Activated effector memory CD4-positive, alpha-beta T cell treated with Interleukin-2 at 50 U/mL for 16 hours (primary cell): ENCODE results near the gene BRINP2.

Experiments used
- DNase-seq: peaks from one replicate; pipeline ENCODE4 v3.0.0-alpha.2; 2020

Gene BRINP2

DNA sequence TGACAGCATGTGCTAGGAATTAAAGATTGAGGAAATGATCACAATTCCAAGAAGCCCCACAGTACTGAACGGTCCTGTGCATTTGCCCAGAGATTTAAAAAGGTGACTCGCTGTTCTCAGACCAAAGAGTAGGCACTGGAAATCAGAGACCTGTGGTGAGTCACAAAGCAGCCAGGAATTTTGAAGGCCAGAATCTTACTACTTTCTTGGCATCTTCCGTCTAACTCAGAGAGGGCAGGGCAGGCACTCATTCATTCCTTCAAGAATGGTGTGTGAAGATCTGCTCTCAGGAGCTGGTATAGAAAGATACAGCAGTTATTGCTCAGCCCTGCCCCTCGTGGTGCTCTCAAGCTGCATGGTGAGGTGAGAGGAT is 57.9 kb downstream of the BRINP2 start:
- no peak for DNase-seq

DNA sequence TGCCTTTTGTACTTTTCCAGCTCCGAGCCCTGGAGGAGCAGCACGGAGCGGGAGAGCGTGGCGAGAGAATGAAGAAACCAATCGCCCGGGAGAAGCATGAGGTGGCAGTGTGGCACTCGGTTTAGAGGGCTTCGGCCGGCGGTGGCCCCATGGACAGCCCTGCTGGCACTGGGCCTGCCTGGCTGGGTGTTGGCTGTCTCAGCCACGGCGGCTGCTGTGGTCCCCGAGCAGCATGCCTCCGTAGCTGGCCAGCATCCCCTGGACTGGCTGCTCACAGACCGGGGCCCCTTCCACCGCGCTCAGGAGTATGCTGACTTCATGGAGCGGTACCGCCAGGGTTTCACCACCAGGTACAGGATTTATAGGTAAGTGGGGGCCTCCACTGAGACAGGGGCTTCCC is 59.0 kb downstream of the BRINP2 start:
- no peak for DNase-seq

DNA sequence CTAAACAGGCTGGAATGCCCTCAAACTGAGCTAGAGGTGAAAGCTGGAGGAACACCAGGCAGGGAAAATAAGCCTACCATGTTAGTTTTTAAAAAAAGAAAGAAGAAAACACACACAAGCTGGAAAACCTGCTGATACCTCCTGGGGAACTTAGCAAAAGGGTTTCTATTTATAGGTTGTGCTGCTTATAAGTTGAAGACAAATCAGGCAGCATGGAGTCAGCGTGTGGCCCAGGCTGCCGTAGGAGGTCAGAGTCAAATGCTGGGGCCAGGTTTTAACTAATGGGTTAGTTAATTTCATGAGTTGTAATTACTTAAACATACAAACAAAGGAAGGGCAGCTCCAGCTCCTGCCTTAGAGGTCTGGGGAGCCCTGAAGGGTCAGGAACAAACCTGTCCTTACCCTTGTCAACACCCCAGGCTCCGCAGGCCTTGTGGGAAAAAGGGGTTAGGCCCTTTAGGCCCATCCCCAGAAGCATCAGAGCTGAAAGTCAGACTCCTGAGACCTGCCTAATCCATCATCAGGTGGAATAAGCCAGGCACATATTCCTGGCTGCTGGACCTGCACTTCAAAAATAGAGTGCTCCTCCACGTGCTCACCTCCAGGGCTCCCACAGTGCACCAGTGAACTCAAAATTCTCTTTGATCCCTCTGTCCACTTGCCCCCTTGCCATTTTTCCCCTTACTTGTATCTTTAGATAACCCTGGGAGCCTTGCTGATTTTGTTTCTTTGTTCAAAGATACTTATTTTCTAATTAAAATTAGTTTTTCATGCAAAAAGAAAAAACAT is 59.7 kb downstream of the BRINP2 start:
- DNase-seq: no peak

DNA sequence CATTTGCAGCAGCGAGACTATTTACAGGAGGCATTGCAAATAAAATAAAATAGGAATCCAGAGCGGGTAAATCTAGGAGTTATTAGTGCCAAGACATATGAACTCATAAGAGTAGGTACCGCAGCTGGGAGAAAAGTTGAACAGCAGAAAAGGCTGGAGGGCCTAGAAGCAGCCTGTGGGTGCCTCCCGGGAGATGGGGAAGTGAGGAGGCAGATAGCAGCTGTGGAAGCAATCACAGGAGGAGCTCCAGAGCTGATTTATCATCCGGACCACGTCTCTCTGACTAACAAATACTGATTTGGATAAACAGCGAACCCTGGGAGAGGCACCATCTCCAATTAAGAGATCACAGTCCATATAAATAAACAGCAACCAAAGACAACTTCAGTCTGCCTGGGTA is 64.6 kb downstream of the BRINP2 start:
- DNase-seq: no peak

DNA sequence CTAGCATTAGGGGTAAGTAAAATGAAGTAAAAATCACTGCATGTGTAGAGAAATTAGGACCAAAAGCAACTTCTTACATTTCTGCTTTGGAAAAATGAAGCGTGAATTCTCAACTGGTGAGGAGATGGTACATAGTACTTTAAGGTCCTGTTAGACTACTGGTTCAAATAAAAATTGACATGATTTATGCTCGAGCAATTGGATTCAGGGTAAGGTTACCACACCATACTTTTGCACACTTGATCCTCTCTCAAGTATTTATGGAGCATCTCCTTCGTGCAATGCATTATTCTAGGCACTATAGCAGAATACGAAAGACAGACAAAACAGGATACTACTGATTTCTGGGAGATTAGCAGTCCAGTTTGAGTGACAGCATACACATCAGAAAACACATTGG is 66.2 kb downstream of the BRINP2 start:
- no peak for DNase-seq

DNA sequence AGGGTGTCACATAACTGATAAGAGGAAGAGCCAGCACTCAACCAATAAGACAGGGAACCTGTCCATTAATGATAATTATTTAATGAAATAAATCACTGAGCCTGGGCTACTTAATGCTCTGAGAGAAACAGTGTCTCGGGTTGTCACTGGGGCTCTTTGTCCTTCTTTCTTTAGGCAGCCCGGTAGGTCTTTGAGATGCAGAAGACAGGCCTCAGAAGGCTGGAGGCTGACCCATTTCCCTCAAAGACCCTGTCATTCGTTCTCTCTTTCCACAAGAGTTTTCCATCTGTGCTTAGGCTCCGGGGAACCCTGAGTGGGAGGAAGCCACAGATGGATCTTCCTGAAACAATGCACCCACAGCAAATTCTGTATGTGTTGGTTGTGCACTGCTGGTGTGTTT is 68.2 kb downstream of the BRINP2 start:
- DNase-seq: no peak

DNA sequence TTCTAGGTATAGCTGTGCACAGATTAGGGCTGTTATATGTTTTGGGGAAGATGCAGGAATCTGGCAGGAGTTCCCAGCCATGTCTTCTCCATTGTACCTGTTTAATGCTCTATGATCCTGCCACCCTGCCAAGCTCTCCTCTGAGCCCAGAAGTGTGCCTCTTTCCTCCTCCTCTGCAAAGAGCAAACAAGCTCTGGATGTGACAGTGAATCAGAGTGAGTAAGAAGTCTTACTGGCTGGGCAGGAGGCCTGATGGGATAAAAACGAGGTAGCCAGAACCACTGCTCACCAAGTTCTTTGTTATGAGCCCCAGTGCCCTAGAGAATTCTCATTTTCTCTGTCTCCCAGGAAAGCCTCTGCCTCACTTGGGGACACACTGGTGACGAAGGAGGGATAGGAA is 69.0 kb downstream of the BRINP2 start:
- no peak for DNase-seq

DNA sequence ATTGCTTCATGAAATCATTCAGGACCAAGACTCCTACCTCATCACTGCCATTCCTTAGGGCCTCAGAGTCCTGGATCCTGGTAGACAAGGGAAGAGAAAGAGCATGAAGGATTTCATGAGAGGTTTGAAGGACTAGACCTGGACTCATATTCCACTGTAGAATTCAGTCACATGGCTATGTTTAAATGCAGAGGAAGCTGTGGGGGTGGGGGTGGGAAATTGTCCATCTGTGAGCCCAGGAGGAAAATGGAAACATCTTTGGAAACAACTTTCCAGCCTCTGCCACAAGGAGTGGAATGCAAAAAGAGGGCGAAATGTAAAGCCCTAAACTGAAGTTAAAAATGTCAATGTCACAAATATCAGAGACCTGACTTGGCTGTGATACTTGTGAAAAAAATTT is 73.0 kb downstream of the BRINP2 start:
- no peak for DNase-seq

DNA sequence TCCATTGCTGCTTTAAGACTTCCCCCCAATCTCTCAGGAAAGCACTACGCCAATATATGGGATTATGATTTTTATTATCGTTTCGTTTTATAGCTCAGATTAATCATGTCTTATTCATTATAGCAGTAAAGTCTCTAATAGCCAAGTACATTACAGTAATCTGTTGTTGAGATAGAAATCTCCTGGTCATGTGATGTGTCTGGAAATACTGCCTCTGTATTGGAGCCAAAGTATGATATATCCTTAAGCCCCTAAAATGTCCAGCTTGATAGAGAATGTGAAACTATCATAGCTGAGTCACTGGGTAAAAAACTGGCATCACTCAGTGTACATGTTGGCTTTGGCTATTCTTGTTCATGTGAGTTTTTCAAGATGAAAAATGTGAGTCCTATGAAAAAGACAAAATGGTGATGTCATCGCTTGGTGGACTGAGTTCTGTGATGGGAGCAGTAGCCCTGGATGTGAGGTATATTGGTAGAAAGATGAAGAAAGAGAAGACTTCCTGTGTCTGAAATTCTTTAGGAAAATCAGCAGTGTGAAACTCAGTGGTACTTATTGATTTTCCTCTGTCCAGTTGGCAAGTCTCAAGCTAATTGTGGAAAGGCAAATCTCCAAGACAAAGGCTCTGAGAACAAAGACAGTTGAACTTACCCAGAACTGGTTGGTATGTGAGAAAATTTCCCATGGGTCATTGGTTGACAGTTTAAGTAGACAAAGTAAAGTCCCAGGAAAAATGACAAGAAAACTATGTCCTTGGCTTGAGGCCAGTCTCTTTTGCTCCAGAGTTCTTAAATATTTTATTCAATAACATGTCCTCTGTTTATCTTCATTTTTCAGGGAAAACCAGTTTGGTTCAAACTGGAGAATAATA is 76.2 kb downstream of the BRINP2 start:
- DNase-seq: no peak

DNA sequence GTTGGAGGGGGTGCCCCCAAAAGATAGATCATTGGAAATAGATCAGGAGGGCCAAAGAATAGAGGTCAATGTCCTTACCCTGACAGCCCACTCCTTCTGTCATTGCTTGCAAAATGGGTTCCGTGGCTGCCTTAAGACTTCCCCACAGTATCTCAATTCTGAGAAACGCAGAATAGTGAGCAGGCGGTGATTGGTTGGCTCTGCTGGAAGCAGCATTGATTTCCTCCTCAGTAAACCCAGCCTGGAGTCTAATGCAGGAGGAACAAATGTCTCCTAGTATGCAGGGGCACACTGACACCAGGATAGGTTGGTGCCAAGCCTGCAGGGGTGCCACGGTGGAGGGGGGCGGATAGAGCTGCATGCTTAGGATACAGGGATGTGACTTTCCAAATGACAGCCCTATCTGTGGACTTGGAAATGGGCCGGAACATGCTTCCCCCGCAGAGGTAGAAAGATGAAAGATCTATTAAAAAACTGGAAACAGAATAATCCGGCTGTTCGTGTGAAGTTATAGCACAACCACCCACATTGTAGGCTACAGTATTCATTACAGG is 76.9 kb downstream of the BRINP2 start:
- no peak for DNase-seq

DNA sequence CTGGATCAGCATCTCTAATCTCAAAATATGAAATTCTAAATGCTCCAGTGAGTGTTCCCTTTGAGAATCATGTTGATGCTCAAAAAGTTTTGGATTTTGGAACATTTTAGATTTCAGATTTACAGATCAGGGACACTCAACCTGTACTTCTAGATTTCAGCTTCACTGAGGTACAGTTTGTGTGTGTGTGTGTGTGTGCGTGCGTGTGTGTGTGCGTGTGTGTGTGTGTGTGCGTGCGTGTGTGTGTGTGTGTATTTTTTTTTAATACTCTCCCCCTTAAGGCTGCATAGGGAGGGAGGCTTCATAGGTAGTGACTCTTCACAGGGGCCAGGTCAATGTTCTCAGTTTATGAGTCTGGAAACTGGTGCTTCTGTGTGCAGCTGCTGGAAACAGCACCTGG is 77.5 kb downstream of the BRINP2 start:
- no peak for DNase-seq

DNA sequence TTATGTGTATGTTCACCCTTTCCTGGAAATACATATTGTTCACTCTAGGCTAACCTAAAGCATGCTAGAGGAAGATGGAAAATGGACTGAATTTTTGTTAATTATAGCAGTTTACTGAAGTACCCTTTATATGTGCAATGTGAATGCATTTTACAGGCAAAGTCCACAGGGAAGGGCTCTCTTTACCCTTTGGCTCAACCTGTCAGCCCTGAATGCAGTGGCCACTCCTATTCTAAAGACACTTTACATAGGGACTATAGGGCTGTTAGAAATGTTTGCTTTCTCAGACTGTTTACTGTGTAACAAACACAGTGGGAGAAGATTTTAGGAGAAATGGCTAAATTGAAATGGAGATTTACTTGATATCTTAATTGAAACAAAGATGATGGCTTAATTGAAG is 78.5 kb downstream of the BRINP2 start:
- DNase-seq: no peak

DNA sequence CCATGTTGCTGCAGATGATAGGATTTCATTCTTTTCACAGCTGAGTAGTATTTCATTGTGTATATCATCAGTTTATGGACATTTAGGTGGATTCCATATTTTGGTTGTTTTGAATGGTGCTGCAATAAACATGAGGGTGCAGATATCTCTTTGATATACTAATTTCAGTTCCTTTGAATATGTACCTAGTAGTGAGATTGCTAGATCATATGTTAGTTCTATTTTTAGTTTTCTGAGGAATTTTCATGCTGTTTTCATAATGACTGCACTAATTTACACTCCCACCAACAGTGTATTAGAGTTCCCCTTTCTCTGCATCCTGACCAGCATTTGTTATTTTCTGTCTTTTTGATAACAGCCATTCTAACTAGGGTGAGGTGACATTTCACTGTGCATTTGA is 82.1 kb downstream of the BRINP2 start:
- DNase-seq: no peak

DNA sequence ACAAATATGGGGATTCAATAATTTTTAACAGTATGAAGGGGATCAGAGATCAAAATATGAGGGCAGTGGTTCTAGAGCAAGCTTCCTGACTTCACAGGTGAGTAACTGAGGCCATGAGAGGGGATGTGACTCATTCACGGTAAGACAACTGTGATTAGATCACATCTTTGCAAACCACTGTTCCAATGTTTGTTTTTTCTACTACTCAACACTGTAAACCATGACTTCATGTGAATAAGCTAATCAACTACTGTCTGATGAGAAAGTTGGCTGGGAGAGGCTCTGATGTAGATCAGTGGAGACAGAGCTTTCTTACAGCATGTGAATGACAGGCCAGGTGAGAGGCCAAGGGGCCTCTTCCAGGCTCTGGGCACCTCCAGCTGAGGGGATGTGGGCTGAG is 84.7 kb downstream of the BRINP2 start:
- no peak for DNase-seq

DNA sequence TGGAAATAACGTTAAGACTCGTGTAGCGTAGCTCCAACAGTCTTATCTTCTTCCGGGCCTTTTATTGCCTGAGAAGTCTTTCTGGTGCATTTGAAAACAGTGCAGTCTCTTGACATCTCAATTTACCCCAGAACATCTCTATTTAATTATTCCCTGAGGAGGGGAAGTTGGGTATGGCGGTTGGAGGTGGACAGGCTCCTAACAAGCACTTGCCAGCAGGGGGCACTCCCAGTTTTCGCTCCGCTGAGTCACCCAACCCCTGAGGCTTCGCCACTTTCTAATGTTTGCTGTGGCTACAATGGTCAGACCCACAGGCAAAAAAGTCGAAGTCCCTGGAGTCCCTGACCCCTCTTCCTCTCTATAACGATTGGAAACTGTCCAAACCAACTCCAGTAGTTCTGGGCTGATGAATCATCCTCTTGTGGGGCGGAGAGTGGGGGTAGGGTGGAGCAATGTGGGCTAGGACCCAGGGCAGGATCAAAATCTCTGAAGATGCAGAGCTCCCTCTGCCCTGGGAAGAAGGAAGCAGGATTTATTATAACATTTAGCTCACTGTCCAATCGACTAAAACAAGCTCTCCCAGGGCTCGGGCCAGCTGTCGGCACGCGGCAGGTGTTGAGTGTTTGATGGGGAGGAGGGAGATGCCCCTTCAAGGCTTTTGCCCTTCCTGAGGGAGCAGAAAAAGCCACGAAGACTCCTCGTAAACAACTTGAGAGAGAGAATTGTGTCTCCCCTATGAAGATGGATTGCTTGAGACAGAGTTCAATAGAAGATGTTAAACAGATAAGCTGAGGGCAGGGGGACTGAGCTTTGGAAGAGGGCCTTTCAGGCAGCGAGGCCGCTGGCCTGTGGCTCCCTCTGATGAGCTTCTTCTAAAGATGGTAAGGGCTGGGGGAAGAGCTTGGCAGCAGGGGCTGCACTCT is 85.7 kb downstream of the BRINP2 start:
- DNase-seq: no peak

DNA sequence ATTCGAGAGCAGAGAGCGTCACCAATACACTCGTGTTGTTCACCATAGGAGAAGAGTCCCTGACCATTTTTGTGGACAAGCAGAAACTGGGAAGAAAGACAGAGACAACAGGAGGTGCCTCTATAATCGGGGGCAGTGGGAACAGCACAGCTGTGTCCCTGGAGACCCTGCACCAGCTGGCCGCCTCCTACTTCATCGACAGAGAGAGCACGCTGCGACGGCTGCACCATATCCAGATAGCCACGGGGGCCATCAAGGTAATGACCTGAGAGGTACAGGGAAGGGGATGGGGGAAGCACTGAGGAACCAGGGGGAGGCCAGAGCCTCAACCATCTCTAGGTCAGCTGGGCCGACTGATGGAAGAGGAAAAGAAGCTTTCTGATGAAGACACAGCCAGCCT is 86.4 kb downstream of the BRINP2 start:
- no peak for DNase-seq

DNA sequence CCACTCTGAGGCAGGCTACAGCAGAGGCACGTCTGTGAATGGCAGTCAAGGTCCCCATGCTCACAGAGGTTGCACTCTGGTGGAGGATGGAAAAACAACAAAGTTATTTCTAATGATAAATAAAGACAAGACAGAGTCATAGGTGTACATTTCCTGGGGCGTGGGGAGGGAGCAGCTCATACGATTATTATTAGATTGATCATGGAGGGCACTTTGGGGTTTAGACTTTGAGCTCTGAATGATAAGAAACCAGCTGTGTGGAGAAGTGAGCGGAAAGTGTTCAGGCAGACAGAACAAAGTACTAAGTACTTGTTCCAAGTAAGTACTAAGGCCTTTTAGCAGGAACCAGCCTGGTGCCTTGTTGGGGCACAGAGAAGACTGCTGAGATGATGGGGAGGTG is 86.8 kb downstream of the BRINP2 start:
- no peak for DNase-seq

DNA sequence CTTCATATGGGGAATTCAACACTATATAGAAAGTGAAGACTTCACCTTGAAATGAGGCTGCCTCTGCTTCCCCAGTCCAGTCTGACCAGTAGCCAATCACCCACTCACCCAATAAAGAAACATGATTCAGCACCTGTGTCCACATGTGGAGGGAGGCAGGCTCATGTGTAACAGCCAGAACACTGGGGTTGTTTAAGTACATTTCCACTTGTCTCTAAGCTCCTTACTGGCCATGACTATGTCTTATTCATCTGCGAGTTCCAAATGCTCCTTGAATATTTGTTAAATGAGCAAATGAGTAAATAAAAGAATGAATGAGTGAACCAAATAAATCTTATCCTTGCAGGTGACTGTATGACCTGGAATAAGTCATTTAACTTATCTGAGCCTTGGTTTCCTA is 100.1 kb downstream of the BRINP2 start:
- DNase-seq: no peak

DNA sequence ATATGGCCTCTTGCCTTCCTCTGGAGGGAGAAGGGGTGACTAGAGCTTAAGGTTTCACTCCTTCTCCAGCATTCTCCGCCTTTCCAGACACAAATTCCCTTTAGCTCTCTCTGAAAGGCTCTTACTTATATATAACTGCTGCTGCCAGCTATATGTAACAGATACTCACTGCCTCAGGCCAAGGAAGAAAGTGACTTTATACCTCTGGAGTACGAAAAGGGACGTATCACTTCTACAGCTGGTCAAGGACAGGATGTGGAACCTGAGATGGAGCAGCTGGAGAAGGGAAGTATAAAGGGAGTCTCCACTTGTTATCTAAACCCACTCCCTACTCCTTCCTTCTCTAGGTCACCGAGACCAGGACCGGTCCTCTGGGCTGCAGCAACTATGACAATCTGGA is 102.4 kb downstream of the BRINP2 start:
- DNase-seq: no peak

DNA sequence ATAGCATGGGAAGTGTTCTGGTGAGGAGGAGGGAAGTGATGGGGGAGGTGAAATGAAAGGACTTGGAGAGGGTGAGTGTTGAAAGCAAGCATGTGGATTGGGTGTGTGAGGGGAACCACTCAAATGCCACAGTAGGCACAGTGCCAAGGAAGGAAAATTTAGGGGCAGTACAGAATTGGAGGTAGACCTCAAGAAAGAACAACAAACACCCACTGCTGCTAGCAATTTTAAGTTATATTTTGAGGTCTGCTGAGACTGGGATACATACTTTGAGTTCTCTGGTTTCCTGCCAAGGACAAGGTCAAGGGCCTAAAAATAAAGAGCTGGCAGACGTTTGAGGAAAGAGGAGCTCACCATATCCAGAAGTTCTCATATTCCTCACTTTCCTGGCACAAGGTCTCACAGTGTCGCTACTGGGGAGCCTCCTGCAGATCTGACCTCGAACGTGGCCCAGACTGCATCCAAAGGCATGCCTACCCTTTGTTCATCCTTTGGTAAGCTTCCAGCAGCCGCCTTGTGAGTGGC is 104.0 kb downstream of the BRINP2 start:
- DNase-seq: no peak

DNA sequence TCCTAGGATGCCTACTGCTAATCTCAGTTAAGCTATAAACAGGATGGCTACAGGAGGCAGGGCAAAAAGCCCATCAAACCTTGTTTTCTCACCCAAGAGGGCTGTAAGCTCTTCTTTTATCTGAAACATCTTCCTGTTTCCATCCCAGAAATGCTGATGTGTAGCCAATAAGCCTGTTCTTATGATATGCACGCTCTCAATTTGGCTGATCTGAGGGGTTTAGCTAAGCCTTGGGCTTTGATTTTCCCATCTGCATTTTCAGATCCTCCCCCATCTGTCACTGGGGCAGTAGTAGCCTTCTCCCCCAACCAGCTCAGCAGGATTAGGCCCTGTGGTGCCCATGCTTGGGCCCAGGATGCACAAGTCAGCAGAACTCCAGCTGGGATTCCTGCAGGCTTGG is 105.0 kb downstream of the BRINP2 start:
- DNase-seq: no peak

DNA sequence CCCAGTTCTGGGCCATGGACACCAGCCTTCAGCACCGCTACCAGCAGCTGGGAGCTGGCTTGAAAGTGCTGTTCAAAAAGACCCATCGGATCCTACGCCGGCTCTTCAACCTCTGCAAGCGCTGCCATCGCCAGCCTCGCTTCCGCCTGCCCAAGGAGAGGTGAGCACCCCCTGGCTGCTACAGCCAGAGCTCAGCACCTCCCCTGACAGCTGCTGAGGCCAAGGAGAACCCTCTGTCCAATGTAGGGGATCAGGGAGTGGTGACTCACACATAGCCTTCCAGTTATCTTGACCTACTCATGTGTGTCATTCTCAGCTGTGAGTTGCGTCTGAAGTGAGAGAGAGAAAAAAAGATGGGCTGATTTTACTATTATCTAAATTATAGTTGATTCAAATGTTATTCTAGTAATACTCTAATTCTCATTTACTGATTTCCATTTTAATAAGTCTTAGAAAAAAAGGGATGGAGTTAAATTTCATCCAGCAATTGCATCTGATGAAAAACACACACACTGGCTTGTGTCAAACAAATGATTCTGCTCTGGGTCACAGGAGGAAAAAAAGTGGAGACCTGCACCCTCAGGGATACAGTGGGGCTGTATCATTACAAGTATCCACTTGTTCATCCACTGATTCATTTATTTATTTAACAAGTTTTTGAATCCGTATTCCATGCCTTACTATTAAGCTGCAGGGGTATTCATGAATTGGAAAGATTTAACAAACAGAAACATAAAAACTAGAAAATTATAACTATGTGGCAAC is 108.0 kb downstream of the BRINP2 start:
- no peak for DNase-seq
